Neutrophil (primary cell): ENCODE results near the gene IDH3G.

Source experiments
- H3K27ac ChIP-seq: fragments of 200-600 bp; sonication (generic); 2 replicates; pipeline ENCODE4 v1.5.1; 2016; ENCODE audit warnings: mild to moderate bottlenecking, moderate library complexity
- H3K27me3 ChIP-seq: fragments of 200-600 bp; sonication (generic); 2 replicates; pipeline ENCODE4 v1.6.0; 2016; ENCODE audit warnings: mild to moderate bottlenecking
- H3K36me3 ChIP-seq: fragments of 200-600 bp; sonication (generic); 2 replicates; pipeline ENCODE4 v1.5.1; 2017
- H3K4me1 ChIP-seq, 2 experiments: fragments of 200-600 bp in 1 of 2; sonication (generic) in 1 of 2; 1 replicate in 1 of 2; 2 replicates in 1 of 2; pipeline versions ENCODE4 v1.5.1 to v1.6.1; 2013 to 2016; ENCODE audit warnings: low read depth in 1 of 2, low read length in 1 of 2, mild to moderate bottlenecking in 1 of 2, moderate library complexity in 1 of 2; ENCODE audit not compliant: control insufficient read depth in 1 of 2, insufficient read depth in 1 of 2
- H3K4me3 ChIP-seq, 2 experiments: fragments of 200-600 bp in 1 of 2; sonication (generic) in 1 of 2; 1 replicate in 1 of 2; 2 replicates in 1 of 2; pipeline ENCODE4 v1.5.1; 2013 to 2016; ENCODE audit warnings: low read depth in 1 of 2, low read length in 1 of 2, mild to moderate bottlenecking in 1 of 2, moderate library complexity in 1 of 2
- H3K9me3 ChIP-seq: fragments of 200-600 bp; sonication (generic); 2 replicates; pipeline ENCODE4 v1.5.1; 2016
- CTCF ChIP-seq: fragments of 200-600 bp; sonication (generic); IDR thresholded peaks from 2 replicates; pipeline ENCODE4 v1.5.1; 2016; ENCODE audit warnings: antibody characterized with exemption

The IDH3G gene

GRCh38 chrX:153792368-153792767, 1.8 kb downstream of the IDH3G start:
- Histone ChIP-seq H3K27ac (peak overlapping the region; percentile 95), H3K9me3 (no peaks in the 10 kb centered on the region), H3K36me3 (peaks cover 31% of the 10 kb centered on the region), H3K27me3 (no peaks in the 10 kb centered on the region), H3K4me1 (peaks cover 21% of the 10 kb centered on the region in 2 experiments), H3K4me3 (no peak overlapping the region)
- TF ChIP-seq CTCF, result no peak

- peaks cover 21% of the 10 kb centered on the region in 2 experiments for H3K4me1 ChIP-seq
- H3K27ac ChIP-seq, result no peak overlapping the region
- H3K4me3 ChIP-seq, result no peak overlapping the region
- no peak for TF ChIP-seq CTCF
- peaks cover 38% of the 10 kb centered on the region for H3K36me3 ChIP-seq
- no peaks in the 10 kb centered on the region for H3K27me3 ChIP-seq
- no peaks in the 10 kb centered on the region for H3K9me3 ChIP-seq
Measured at GRCh38 chrX:153791104-153791852, 2.9 kb downstream of the IDH3G start.

- no peaks in the 10 kb centered on the region for H3K9me3 ChIP-seq
- TF ChIP-seq CTCF, result no peak
- no peaks in the 10 kb centered on the region for H3K27me3 ChIP-seq
- H3K36me3 ChIP-seq, result peaks cover 54% of the 10 kb centered on the region
- peaks cover 10 to 14% of the 10 kb centered on the region in 2 experiments for H3K4me1 ChIP-seq
- H3K4me3 ChIP-seq, result no peak overlapping the region
- no peak overlapping the region for H3K27ac ChIP-seq
Measured at GRCh38 chrX:153789654-153790053, 4.5 kb downstream of the IDH3G start.

- Histone ChIP-seq H3K4me1 (no peaks in the 10 kb centered on the region), H3K4me3 (no peak overlapping the region), H3K9me3 (no peaks in the 10 kb centered on the region), H3K36me3 (peaks cover 69% of the 10 kb centered on the region), H3K27ac (no peak overlapping the region), H3K27me3 (peaks cover 4% of the 10 kb centered on the region)
- no peak for TF ChIP-seq CTCF
Measured at GRCh38 chrX:153786669-153787068, 7.5 kb downstream of the IDH3G start.

GRCh38 chrX:153784325-153784967, 9.7 kb downstream of the IDH3G start:
- Histone ChIP-seq H3K4me1 (no peaks in the 10 kb centered on the region), H3K9me3 (no peaks in the 10 kb centered on the region), H3K36me3 (peaks cover 61% of the 10 kb centered on the region), H3K27me3 (peaks cover 27% of the 10 kb centered on the region), H3K27ac (no peak overlapping the region), H3K4me3 (no peak overlapping the region)
- no peak for TF ChIP-seq CTCF
